CD14-positive monocyte (primary cell): ENCODE results near the gene DLGAP4. TPM values are rescaled to one million over a fixed set of nuclear protein-coding genes. Genes with fewer than 3 reads are reported as not detected.
"Not testable (repeated sequence)": the region's sequence is repeated elsewhere in the genome, so short reads cannot be mapped to it uniquely, and the experiment has no call there.

Source experiments
- DNase-seq, 3 donors: peaks; one replicate each; pipeline ENCODE4 v3.0.0-alpha.2; 2011 to 2022
- H2AFZ ChIP-seq: 2 replicates; pipeline ENCODE4 v1.6.0; 2012; ENCODE audit warnings: mild to moderate bottlenecking, low read depth, low read length, inconsistent platforms; ENCODE audit not compliant: insufficient read depth, poor library complexity, severe bottlenecking
- H3K27ac ChIP-seq, 2 donors: 1 replicate in 1 of 2; 2 replicates in 1 of 2; pipeline ENCODE4 v1.5.1; 2012 to 2013; ENCODE audit warnings: low read length in 2 of 2, control low read depth in 1 of 2, inconsistent platforms in 1 of 2, low read depth in 1 of 2, mild to moderate bottlenecking in 1 of 2
- H3K27me3 ChIP-seq, 2 donors: one replicate each; pipeline versions ENCODE4 v1.6.0 to v1.6.1; 2011 to 2013; ENCODE audit warnings: low read length in 2 of 2; ENCODE audit not compliant: control insufficient read depth in 2 of 2, insufficient read depth in 2 of 2
- H3K36me3 ChIP-seq, 2 donors: replicated peaks in 1 of 2; 1 replicate in 1 of 2; 2 replicates in 1 of 2; pipeline versions ENCODE4 v1.5.1 to v1.6.1; 2012 to 2013; ENCODE audit warnings: low read length in 2 of 2, control low read depth in 1 of 2, inconsistent platforms in 1 of 2, mild to moderate bottlenecking in 1 of 2; ENCODE audit not compliant: insufficient read depth in 2 of 2, control insufficient read depth in 1 of 2
- H3K4me1 ChIP-seq, 2 donors: 1 replicate in 1 of 2; 2 replicates in 1 of 2; pipeline versions ENCODE4 v1.5.1 to v1.6.1; 2012 to 2013; ENCODE audit warnings: low read length in 2 of 2, control low read depth in 1 of 2, inconsistent platforms in 1 of 2, mild to moderate bottlenecking in 1 of 2, moderate library complexity in 1 of 2; ENCODE audit not compliant: insufficient read depth in 2 of 2, control insufficient read depth in 1 of 2
- H3K4me2 ChIP-seq: replicated peaks from 2 replicates; pipeline ENCODE3; 2012; ENCODE audit warnings: low read length, moderate library complexity, mild to moderate bottlenecking; ENCODE audit not compliant: poor library complexity, severe bottlenecking; ENCODE audit errors: extremely low read depth
- H3K4me3 ChIP-seq, 3 experiments: fragments of 200-600 bp in 1 of 3; sonication (generic) in 1 of 3; replicated peaks in 1 of 3; 1 replicate in 2 of 3; 2 replicates in 1 of 3; pipeline ENCODE4 v1.5.1; 2011 to 2013; ENCODE audit warnings: low read length in 3 of 3, mild to moderate bottlenecking in 3 of 3, control low read depth in 2 of 3, low read depth in 2 of 3, inconsistent platforms in 1 of 3, moderate library complexity in 1 of 3
- H3K79me2 ChIP-seq: 2 replicates; pipeline ENCODE4 v1.6.0; 2012; ENCODE audit warnings: mild to moderate bottlenecking, control low read depth, inconsistent platforms, low read length, moderate library complexity; ENCODE audit not compliant: insufficient read depth
- H3K9ac ChIP-seq: 2 replicates; pipeline ENCODE4 v1.6.0; 2017; ENCODE audit warnings: low read length, mild to moderate bottlenecking; ENCODE audit not compliant: insufficient read depth, poor library complexity, severe bottlenecking
- H3K9me3 ChIP-seq, 2 donors: replicated peaks in 1 of 2; 1 replicate in 1 of 2; 2 replicates in 1 of 2; pipeline versions ENCODE4 v1.5.1 to v1.6.1; 2012 to 2013; ENCODE audit warnings: low read length in 2 of 2, control low read depth in 1 of 2; ENCODE audit not compliant: control insufficient read depth in 1 of 2, insufficient read depth in 1 of 2
- H4K20me1 ChIP-seq: 2 replicates; pipeline ENCODE4 v1.6.0; 2012; ENCODE audit warnings: mild to moderate bottlenecking, low read length, control low read depth, moderate library complexity; ENCODE audit not compliant: insufficient read depth
- H3K27ac Mint-ChIP-seq, 7 donors: one replicate each; pipeline ENCODE4 v1.8.0; 2020; ENCODE audit warnings: mild to moderate bottlenecking in 7 of 7, mixed read lengths in 7 of 7, moderate library complexity in 6 of 7, inconsistent platforms in 2 of 7
- H3K27me3 Mint-ChIP-seq, 3 donors: one replicate each; pipeline ENCODE4 v1.8.0; 2021 to 2022; ENCODE audit warnings: low read depth in 3 of 3, mild to moderate bottlenecking in 3 of 3, mixed read lengths in 3 of 3, moderate library complexity in 3 of 3, inconsistent platforms in 1 of 3
- H3K36me3 Mint-ChIP-seq, 2 donors: one replicate each; pipeline ENCODE4 v1.8.0; 2020; ENCODE audit warnings: mixed read lengths in 2 of 2, inconsistent platforms in 1 of 2, mild to moderate bottlenecking in 1 of 2
- H3K4me1 Mint-ChIP-seq: one replicate; pipeline ENCODE4 v1.8.0; 2020; ENCODE audit warnings: mild to moderate bottlenecking, mixed read lengths
- H3K4me3 Mint-ChIP-seq, 2 donors: one replicate each; pipeline ENCODE4 v1.8.0; 2020; ENCODE audit warnings: mild to moderate bottlenecking in 2 of 2, mixed read lengths in 2 of 2, moderate library complexity in 1 of 2
- H3K9me3 Mint-ChIP-seq, 7 donors: one replicate each; pipeline ENCODE4 v1.8.0; 2020 to 2022; ENCODE audit warnings: mixed read lengths in 7 of 7, mild to moderate bottlenecking in 6 of 7, moderate library complexity in 6 of 7, inconsistent platforms in 2 of 7
- CTCF ChIP-seq: fragments of 200-600 bp; IDR thresholded peaks from one replicate; pipeline ENCODE4 v1.8.0; 2022; ENCODE audit warnings: antibody characterized with exemption, mild to moderate bottlenecking
- WGBS: methylation state at CpG from one replicate; pipeline ENCODE4 v1.1.5; 2013; ENCODE audit warnings: missing lambda C conversion rate; ENCODE audit not compliant: insufficient coverage; 5-methylcytosine and 5-hydroxymethylcytosine counted together
- intact Hi-C, 2 donors: fragments of 100-400 bp; cut with micrococcal nuclease; formaldehyde crosslinking; loops; one replicate each; pipeline versions ENCODE4 v1.15.0 to v1.15.1; 2023
- polyA plus RNA-seq, 3 donors: library from polyadenylated mRNA; depleted of rRNA in 1 of 3; unstranded in 2 of 3; stranded (reverse) in 1 of 3; fragments of 300-500 nt in 2 of 3; fragments of >200 nt in 1 of 3; fragmentation: Illumina TruSeq in 2 of 3; gene quantifications; 1 replicate in 2 of 3; 2 replicates in 1 of 3; pipeline ENCODE4 v1.2.3, GENCODE V29; 2012 to 2021

DLGAP4 gene
- polyA plus RNA-seq, 3 donors, result 9.9 to 52.7 (median 17.6) TPM

GRCh38 chr20:36474563-36474962 lies 168.4 kb downstream of the DLGAP4 start:
- intact Hi-C loops, result no loop called here
- no peak for DNase-seq
- H3K4me2 ChIP-seq, result no peak overlapping the region
- H3K27me3 ChIP-seq, result no peaks in the 10 kb centered on the region
- H2AFZ ChIP-seq, result no peak overlapping the region
- no peaks in the 10 kb centered on the region for H3K9me3 Mint-ChIP-seq
- H3K79me2 ChIP-seq, result peaks cover 24% of the 10 kb centered on the region
- no peak overlapping the region for H3K4me3 Mint-ChIP-seq
- peaks cover 0 to 1% (median 0%) of the 10 kb centered on the region in 3 donors for H3K27me3 Mint-ChIP-seq
- no CpG with 5 or more reads among the region's 1 CpG for WGBS
- no peaks in the 10 kb centered on the region for H3K36me3 ChIP-seq
- H3K9me3 ChIP-seq, result no peaks in the 10 kb centered on the region
- H3K4me1 Mint-ChIP-seq, result peaks cover 24% of the 10 kb centered on the region
- H3K27ac ChIP-seq, result peak overlapping the region in 1 of 2 donors; percentile 48
- peaks cover 17% of the 10 kb centered on the region in 2 donors for H3K4me1 ChIP-seq
- no peak overlapping the region for H3K4me3 ChIP-seq
- TF ChIP-seq CTCF, result no peak
- peaks cover 18 to 19% of the 10 kb centered on the region in 2 donors for H3K36me3 Mint-ChIP-seq
- peak overlapping the region in 3 of 7 donors; percentile 24 to 79 (median 32) for H3K27ac Mint-ChIP-seq
- peaks cover 54% of the 10 kb centered on the region for H4K20me1 ChIP-seq
- no peak overlapping the region for H3K9ac ChIP-seq

- H3K4me3 Mint-ChIP-seq, H3K9ac ChIP-seq, H3K9me3 ChIP-seq, H3K27me3 Mint-ChIP-seq, H3K27me3 ChIP-seq, H2AFZ ChIP-seq, H3K9me3 Mint-ChIP-seq, intact Hi-C loops, H3K4me3 ChIP-seq, H3K36me3 ChIP-seq, H3K4me2 ChIP-seq, DNase-seq: not testable (repeated sequence)
- Histone ChIP-seq H3K79me2 (peaks cover 23% of the 10 kb centered on the region), H3K27ac (peak overlapping the region in 1 of 2 donors; percentile 48), H4K20me1 (peaks cover 54% of the 10 kb centered on the region), H3K4me1 (peaks cover 17% of the 10 kb centered on the region in 2 donors)
- peaks cover 18% of the 10 kb centered on the region in 2 donors for H3K36me3 Mint-ChIP-seq
- H3K4me1 Mint-ChIP-seq, result peaks cover 21% of the 10 kb centered on the region
- WGBS, result 100% methylated on average over 3 of the region's 8 CpGs
- H3K27ac Mint-ChIP-seq, result peak overlapping the region in 2 of 7 donors; percentile 24 to 79
Observed at GRCh38 chr20:36475054-36475453, 168.9 kb downstream of the DLGAP4 start.
